ENCODE measurements around the gene PDIA4. TPM values are rescaled to one million over a fixed set of nuclear protein-coding genes. Genes with fewer than 3 reads are reported as not detected.
"Not testable (repeated sequence)": the region's sequence is repeated elsewhere in the genome, so short reads cannot be mapped to it uniquely, and the experiment has no call there.

PDIA4 gene
- total RNA-seq, 1 experiment from 2014 or later: 335 TPM

DNA sequence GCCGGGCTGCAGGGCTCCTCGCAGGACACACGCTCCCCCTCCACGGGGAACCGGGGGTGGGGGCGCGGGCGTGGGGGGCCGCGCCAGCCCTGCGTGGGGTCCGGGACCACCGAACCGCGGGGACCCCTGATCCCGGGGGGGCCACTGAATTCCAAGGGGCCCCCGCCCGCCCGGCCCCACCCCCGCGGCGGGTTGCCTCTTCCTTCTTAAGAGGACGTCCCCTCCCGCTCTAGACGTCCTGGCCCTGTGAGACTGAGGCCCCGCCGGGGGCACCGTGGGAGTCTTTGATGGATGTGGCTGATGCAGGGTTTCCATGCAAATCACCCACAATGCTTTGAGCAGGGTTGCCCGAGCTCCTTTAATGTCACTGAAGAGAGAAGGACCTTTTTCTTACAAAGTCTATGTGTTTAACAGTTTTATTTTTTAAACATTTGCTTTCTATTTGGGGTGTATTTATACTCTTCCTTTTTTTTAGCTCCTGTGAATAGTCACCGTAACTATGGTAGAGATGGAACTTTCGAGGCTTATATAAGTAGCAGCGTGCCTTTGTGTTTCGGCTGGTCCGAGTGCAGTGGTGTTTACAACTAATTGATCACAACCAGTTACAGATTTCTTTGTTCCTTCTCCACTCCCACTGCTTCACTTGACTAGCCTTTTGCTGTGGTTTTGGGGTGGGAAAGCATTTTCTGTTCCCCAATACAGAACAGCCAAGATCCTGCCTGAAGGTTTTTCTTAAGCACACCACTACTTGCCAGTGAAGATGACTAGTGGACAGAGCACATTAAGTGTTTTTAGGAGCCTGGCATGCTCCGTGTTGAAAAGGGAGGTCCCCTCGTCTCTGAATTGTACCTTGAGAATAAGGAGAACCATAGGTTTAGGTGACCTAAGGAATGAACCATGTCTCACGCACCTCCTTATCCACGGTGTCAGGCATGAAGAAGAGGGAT, 44.8 kb downstream of the PDIA4 start:
- Histone ChIP-seq H3K4me3 (ENCODE audit: insufficient read depth, low read depth, low read length) (peak overlapping the region; percentile 66), H3K36me3 (replicated peaks; ENCODE audit: control insufficient read depth, insufficient read depth, low read length) (no peaks in the 10 kb centered on the region), H3K27me3 (ENCODE audit: control insufficient read depth, insufficient read depth, low read length) (peaks cover 5% of the 10 kb centered on the region; the same call in 1 of the 2 replicates)
- peak; percentile 89 for DNase-seq

DNA sequence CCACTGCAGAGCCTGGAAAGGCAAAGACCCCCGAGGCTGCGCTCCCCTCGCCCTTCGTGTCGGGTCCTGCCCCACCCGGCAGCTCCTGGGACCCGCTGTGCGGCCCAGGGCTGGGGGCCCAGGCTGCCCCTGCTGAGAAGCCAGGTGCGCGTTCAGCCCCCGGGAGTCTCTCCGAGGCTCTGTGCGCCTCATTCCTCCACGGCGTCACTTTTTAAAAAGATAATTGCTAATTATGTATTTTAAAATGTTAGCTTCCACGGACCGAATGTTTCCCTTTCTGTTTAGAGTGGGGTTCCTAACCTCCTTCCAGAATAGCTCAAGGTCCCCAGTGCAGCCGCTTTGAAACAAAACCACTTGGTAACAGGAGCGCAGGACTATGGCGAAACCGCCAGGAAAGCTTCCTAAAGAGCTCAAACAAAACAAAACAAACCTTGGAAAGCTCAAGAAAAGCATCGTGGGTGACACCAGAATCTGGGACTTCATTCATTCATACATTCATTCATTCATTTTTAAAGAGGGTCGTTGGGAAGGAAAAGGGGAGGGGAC, 45.6 kb downstream of the PDIA4 start:
- no peaks in the 10 kb centered on the region for H3K36me3 ChIP-seq (replicated peaks; ENCODE audit: control insufficient read depth, insufficient read depth, low read length)
- peak; percentile 70 for DNase-seq
- H3K4me3 ChIP-seq (ENCODE audit: insufficient read depth, low read depth, low read length): peak overlapping the region; percentile 66
- H3K27me3 ChIP-seq (ENCODE audit: control insufficient read depth, insufficient read depth, low read length): peaks cover 5% of the 10 kb centered on the region; the same call in 1 of the 2 replicates

DNA sequence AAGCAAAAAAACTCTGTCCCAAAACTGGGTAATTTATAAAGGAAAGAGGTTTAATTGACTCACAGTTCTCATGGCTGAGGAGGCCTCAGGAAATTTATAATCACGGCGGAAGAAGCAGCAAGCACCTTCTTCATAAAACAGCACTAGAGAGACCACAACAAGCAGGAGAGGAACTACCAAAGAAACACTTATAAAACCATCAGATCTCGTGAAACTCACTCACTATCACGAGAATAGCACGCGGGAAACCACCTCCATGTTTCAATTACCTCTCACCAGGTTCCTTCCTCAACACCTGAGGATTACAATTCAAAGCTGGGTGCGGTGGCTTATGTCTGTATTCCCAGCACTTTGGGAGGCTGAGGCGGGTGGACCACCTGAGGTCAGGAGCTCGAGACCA, 48.5 kb downstream of the PDIA4 start:
- Histone ChIP-seq H3K4me3 (ENCODE audit: insufficient read depth, low read depth, low read length) (no peak overlapping the region), H3K36me3 (replicated peaks; ENCODE audit: control insufficient read depth, insufficient read depth, low read length) (no peaks in the 10 kb centered on the region)

DNA sequence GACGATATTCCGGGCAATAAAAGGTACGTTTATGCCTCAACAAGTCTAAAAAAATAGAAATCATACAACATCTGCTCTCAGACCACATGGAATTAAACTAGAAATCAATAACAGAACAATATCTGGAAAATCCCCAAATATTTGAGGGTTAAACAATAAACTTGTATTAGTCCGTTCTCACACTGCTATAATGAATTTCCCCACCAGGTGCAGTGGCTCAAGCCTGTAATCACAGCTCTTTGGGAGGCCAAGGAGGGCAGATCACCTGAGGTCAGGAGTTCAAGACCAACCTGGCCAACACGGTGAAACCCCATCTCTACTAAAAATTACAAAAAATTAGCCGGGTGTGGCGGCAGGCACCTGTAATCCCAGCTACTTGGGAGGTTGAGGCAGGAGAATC, 49.2 kb downstream of the PDIA4 start:
- H3K27me3 ChIP-seq (ENCODE audit: control insufficient read depth, insufficient read depth, low read length); H3K36me3 ChIP-seq (replicated peaks; ENCODE audit: control insufficient read depth, insufficient read depth, low read length); DNase-seq; H3K4me3 ChIP-seq (ENCODE audit: insufficient read depth, low read depth, low read length): not testable (repeated sequence)

More for the DNA sequence above, 48.5 kb downstream of the PDIA4 start:
- no peak for DNase-seq
- peaks cover 3% of the 10 kb centered on the region; the same call in 1 of the 2 replicates for H3K27me3 ChIP-seq (ENCODE audit: control insufficient read depth, insufficient read depth, low read length)

DNA sequence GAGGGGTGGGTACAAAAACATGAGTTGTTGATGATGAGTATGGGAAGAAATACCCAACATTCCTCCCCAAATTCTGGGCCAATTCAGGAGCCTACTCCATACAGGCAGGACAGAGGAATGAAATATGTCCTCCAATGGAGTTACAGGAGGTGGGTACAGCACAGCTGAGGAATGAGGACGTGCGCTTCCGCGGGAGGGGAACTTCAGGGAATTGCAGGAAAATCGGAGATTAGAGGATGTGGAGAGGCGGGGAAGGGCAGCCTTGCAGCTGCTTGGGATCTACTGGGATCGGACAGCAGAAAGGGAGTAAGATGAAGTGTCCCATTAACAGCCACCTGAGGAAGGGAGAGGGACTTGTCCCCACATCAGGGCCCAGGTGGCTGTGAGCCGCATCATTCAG, 50.2 kb downstream of the PDIA4 start:
- no peak for DNase-seq
- H3K27me3 ChIP-seq (ENCODE audit: control insufficient read depth, insufficient read depth, low read length): peaks cover 3% of the 10 kb centered on the region; the same call in 1 of the 2 replicates
- no peaks in the 10 kb centered on the region for H3K36me3 ChIP-seq (replicated peaks; ENCODE audit: control insufficient read depth, insufficient read depth, low read length)
- no peak overlapping the region for H3K4me3 ChIP-seq (ENCODE audit: insufficient read depth, low read depth, low read length)

DNA sequence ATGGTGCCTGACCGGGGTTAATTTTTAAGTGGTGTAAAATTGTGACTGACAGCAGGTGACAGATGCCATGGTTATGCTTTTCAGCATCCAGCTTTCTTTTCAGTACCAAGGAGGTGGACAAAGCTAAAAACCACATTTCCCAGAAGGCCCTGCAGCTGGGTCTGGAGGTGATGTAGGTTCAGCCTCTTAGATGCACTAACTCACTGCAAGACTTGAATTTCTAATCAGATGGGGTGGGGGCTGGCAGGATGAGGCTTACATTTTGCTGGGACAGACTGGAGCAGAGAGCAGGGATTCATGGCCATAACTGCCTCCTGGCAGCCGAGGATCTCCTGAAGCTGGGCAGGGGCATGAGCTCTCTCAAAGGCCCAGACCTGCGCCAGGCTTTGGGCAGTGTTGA, 52.4 kb downstream of the PDIA4 start:
- peak; percentile 52 for DNase-seq
- Histone ChIP-seq H3K27me3 (ENCODE audit: control insufficient read depth, insufficient read depth, low read length) (no peaks in the 10 kb centered on the region), H3K4me3 (ENCODE audit: insufficient read depth, low read depth, low read length) (no peak overlapping the region), H3K36me3 (replicated peaks; ENCODE audit: control insufficient read depth, insufficient read depth, low read length) (no peaks in the 10 kb centered on the region)

DNA sequence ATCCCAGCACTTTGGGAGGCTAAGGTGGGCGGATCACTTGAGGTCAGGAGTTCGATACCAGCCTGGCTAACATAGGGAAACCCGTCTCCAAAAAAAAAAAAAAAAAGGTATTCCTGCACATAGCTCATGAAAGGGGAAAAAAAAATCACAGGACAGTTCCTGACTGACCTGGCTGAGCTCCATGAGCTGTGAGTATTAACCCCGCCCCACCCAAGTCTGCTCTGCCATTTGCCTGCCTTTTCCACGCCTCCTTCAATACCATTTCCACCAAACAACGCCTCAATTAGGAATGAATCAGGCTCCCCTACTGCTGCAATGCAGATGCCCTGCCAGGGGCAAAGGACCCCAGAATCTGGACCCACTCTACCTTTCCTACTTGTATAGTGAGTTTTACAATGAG, 55.0 kb downstream of the PDIA4 start:
- H3K27me3 ChIP-seq (ENCODE audit: control insufficient read depth, insufficient read depth, low read length): no peaks in the 10 kb centered on the region
- H3K4me3 ChIP-seq (ENCODE audit: insufficient read depth, low read depth, low read length): no peak overlapping the region
- DNase-seq: no peak
- H3K36me3 ChIP-seq (replicated peaks; ENCODE audit: control insufficient read depth, insufficient read depth, low read length): no peaks in the 10 kb centered on the region

DNA sequence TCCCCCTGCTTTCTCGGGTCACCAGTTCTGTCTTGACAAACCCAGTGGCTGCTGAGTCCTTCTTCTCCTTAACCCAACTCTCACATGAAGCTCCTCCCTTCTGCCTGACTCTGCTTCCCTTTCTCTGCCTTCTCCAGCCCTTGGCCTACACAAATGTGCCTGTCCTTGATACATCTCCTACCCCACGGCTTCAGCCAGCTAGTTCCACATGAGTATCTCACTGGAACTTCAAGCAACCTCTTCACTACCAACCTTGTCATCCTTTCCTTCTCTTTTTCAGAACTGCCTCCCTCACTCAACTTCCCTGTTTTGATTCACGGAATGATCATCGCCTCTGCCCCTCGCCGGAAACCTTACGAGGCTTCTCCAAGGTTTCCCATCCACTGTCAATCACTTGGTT, 55.9 kb downstream of the PDIA4 start:
- no peaks in the 10 kb centered on the region for H3K36me3 ChIP-seq (replicated peaks; ENCODE audit: control insufficient read depth, insufficient read depth, low read length)
- no peak for DNase-seq
- H3K4me3 ChIP-seq (ENCODE audit: insufficient read depth, low read depth, low read length): no peak overlapping the region
- H3K27me3 ChIP-seq (ENCODE audit: control insufficient read depth, insufficient read depth, low read length): no peaks in the 10 kb centered on the region

DNA sequence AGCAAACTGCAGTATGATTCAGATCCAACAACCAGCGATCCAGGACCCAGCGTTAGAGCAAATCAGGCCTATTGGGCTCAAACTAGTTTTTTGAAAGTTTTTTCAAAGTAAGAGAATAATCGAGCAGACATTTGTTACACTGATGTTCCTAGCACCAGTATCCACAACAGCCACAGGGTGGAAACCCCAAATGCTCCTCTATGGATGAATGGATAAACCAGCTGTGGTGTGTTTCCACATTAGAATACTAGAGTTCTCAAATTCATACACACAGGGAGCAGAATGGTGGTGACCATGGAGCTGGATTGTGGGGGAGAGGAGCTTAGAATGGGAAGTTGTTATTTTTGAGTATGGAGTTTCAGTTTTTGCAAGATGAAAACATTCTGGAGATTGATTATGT, 60.7 kb downstream of the PDIA4 start:
- Histone ChIP-seq H3K27me3 (ENCODE audit: control insufficient read depth, insufficient read depth, low read length) (no peaks in the 10 kb centered on the region), H3K36me3 (replicated peaks; ENCODE audit: control insufficient read depth, insufficient read depth, low read length) (no peaks in the 10 kb centered on the region), H3K4me3 (ENCODE audit: insufficient read depth, low read depth, low read length) (no peak overlapping the region)
- DNase-seq: no peak

DNA sequence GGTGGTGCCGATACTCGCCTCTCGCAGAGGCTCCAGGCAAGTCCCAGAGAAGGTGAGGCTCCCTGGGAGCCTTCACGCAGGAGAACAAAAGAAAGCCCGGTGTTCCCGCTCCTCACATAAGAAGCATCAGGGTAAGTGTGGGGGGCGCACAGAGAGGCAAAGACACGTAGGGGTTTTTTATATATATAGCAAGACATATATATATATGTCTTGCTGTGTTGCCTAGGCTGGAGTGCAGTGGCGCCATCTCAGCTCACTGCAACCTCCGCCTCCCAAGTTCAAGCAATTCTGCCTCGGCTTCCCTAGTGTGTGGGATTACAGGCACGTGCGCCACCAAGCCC, 61.3 kb downstream of the PDIA4 start:
- no peaks in the 10 kb centered on the region for H3K27me3 ChIP-seq (ENCODE audit: control insufficient read depth, insufficient read depth, low read length)
- H3K4me3 ChIP-seq (ENCODE audit: insufficient read depth, low read depth, low read length): no peak overlapping the region
- no peak for DNase-seq
- no peaks in the 10 kb centered on the region for H3K36me3 ChIP-seq (replicated peaks; ENCODE audit: control insufficient read depth, insufficient read depth, low read length)

DNA sequence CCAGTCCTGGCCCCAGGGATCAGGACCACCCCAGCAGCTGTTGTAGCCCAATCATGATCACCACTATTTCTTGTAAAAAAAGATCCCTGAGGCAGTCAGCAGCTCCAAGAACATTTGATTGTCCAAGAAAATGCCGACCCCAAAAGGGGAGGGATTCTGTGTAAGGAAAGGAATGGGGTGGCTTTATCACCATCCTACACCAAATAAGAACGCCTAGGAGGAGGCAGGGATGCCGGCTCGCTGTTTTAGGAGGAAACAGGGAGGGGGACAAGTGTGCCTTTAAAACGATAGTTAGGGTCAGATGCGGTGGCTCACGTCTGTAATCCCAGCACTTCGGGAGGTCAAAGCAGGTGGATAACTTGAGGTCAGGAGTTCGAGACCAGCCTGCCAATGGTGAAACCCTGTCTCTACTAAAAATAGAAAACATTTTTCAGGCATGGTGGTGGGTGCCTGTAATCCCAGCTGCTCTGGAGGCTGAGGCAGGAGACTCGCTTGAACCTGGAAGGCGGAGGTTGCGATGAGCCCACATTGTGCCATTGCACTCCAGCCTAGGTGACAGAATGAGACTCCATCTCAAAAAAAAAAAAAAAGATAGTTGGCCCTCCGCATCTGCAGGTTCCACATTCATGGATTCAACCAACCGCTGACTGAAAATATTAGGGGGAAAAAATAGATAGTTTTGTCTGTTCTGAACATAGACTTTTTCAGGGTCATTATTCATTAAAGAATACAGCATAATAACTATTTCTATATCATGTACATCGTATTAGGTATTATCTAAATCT, 63.6 kb downstream of the PDIA4 start:
- Histone ChIP-seq H3K36me3 (replicated peaks; ENCODE audit: control insufficient read depth, insufficient read depth, low read length) (no peaks in the 10 kb centered on the region), H3K4me3 (ENCODE audit: insufficient read depth, low read depth, low read length) (peak overlapping the region; percentile 33), H3K27me3 (ENCODE audit: control insufficient read depth, insufficient read depth, low read length) (no peaks in the 10 kb centered on the region)
- no peak for DNase-seq

DNA sequence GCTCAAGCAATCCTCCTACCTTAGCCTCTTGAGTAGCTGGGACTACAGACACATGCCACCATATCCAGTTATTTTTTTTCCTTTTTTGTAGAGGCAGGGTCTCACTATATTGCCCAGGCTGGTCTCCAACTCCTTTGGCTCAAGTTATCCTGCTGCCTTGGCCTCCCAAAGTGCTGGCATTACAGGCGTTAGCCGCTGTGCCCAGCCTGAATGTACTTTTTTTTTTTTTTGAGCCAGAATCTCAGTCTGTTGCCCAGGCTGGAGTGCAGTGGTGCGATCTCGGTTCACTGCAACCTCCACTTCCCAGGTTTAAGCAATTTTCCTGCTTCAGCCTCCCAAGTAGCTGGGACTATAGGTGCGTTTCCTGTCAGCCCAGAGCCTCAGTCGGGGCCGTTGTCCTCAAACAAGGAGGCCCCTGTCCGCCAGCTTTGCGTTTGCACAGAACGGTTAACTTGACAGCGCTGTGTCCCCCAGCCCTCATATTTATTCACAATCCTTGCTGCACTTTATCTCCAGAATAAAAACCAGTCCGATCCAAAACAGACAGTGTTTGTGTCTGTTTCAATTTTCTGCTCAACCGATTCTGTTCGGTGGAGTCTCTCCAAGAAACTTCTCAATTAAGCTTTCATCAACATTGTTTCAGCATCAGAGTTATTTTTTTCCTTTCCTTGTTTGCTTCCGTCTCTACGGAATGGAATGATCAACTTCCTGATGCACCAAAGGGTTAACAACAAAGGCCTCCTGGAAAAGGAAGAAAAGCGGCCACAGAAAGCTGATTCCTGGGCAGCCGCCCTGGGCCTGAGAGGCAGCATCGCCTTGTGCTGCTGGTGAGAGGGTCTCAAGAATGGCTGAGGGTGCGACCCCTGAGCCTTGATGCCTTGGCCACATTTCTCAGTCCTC, 64.5 kb downstream of the PDIA4 start:
- Histone ChIP-seq H3K27me3 (ENCODE audit: control insufficient read depth, insufficient read depth, low read length) (no peaks in the 10 kb centered on the region), H3K36me3 (replicated peaks; ENCODE audit: control insufficient read depth, insufficient read depth, low read length) (no peaks in the 10 kb centered on the region), H3K4me3 (ENCODE audit: insufficient read depth, low read depth, low read length) (peak overlapping the region; percentile 33)
- no peak for DNase-seq

DNA sequence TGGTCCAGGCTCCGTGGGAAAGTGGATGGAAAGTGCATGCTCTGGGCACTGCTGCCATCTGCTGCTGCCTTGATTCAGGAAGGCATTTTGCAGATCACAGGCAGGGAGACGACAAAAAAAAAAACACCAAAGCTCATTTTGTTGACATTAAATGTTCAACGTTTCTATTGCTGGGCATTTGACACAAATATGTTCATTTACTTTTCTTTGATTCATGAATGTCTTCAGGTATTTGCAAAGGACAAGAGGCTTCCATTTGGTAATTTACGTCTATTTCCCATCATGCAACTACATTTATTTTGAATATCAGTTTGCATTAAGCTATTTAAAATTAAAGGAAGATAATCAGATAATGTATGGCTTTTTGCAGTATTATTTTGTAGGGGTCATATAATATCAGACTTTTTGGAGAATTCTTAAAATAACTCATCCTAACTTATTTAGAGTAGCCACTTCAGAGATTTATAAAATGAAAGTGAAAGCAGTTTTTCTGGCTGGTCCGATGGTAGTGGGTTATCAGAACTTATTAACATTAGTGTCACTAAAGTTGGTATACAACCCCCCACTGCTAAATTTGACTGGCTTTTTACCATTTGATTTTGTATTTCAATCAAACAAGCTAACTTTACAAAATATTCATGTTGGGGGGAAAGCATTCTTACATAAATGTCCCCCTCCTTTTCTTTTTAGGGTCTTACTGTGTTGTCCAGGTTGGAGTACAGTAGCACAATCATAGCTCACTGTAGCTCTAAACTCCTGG, 65.3 kb downstream of the PDIA4 start:
- H3K27me3 ChIP-seq (ENCODE audit: control insufficient read depth, insufficient read depth, low read length): no peaks in the 10 kb centered on the region

More for the DNA sequence above, 65.3 kb downstream of the PDIA4 start:
- Histone ChIP-seq H3K4me3 (ENCODE audit: insufficient read depth, low read depth, low read length) (peak overlapping the region; percentile 48), H3K36me3 (replicated peaks; ENCODE audit: control insufficient read depth, insufficient read depth, low read length) (no peaks in the 10 kb centered on the region)
- DNase-seq: peak; percentile 52
